Testis (tissue), 3 donors: ENCODE data around the gene VAV1. TPM values are rescaled to one million over a fixed set of nuclear protein-coding genes. Genes with fewer than 3 reads are reported as not detected.

ENCODE experiments used
- DNase-seq: peaks from one replicate; pipeline ENCODE4 v3.0.0-alpha.2; 2019
- H3K27ac ChIP-seq, 2 donors: fragments of 200-600 bp; sonication (generic); one replicate each; pipeline ENCODE4 v1.5.1; 2019
- H3K27me3 ChIP-seq: fragments of 200-600 bp; sonication (generic); one replicate; pipeline ENCODE4 v1.5.1; 2019
- H3K36me3 ChIP-seq: fragments of 200-600 bp; sonication (generic); one replicate; pipeline ENCODE4 v1.5.1; 2017; ENCODE audit warnings: low read depth; ENCODE audit errors: missing control alignments
- H3K4me1 ChIP-seq: fragments of 200-600 bp; sonication (generic); one replicate; pipeline ENCODE4 v1.5.1; 2019
- H3K4me3 ChIP-seq, 2 donors: fragments of 200-600 bp; sonication (generic); one replicate each; pipeline ENCODE4 v1.5.1; 2017 to 2019
- H3K9me3 ChIP-seq: fragments of 200-600 bp; sonication (generic); one replicate; pipeline ENCODE4 v1.5.1; 2017
- CTCF ChIP-seq, 3 experiments: fragments of 450-650 bp in 2 of 3; fragments of 200-600 bp in 1 of 3; sonication (generic) in 1 of 3; IDR thresholded peaks; one replicate each; pipeline ENCODE4 v1.5.1; 2016 to 2019; ENCODE audit warnings: antibody characterized with exemption in 3 of 3, mild to moderate bottlenecking in 2 of 3, moderate library complexity in 1 of 3
- POLR2A ChIP-seq: fragments of 450-650 bp; IDR thresholded peaks from one replicate; pipeline ENCODE4 v1.6.1; 2017; ENCODE audit warnings: antibody characterized with exemption, mild to moderate bottlenecking, moderate library complexity
- WGBS, 2 donors: methylation state at CpG; one replicate each; pipeline ENCODE4 v1.1.5; 2018; 5-methylcytosine and 5-hydroxymethylcytosine counted together
- intact Hi-C: fragments of 100-400 bp; cut with DNase I; formaldehyde crosslinking; loops from one replicate; pipeline ENCODE4 v1.15.1; 2023; ENCODE audit warnings: low total_unique reads
- microRNA-seq, 2 donors: library from miRNA; unstranded; fragments of <30 nt; microRNA quantifications; one replicate each; pipeline ENCODE4, GENCODE V29; 2016; ENCODE audit warnings: borderline number of aligned reads in 2 of 2, borderline replicate concordance in 1 of 2
- polyA plus RNA-seq: library from polyadenylated mRNA; stranded (reverse); fragments of 350-450 nt; fragmentation: Illumina TruSeq; extraction: RNeasy Lipid Tissue Mini Kit (QIAGEN cat#74804); gene quantifications from one replicate; pipeline ENCODE4 v1.2.3, GENCODE V29; 2014; ENCODE audit warnings: low read depth, low replicate concordance; ENCODE audit not compliant: insufficient read depth
- total RNA-seq, 2 donors: library from RNA; depleted of rRNA; stranded (reverse); fragments of >200 nt; gene quantifications; one replicate each; pipeline ENCODE4 v1.2.3, GENCODE V29; 2016

The VAV1 gene
- total and polyA plus RNA-seq, 3 donors from 2014 or later = 1.1 to 8.9 (median 4.5) TPM

GRCh38 chr19:6906559-6907060, 134.1 kb downstream of the VAV1 start:
- Histone ChIP-seq H3K4me1 (no peaks in the 10 kb centered on the region), H3K27me3 (no peaks in the 10 kb centered on the region), H3K36me3 (no peaks in the 10 kb centered on the region), H3K27ac (no peak overlapping the region), H3K9me3 (no peaks in the 10 kb centered on the region), H3K4me3 (no peak overlapping the region)
- intact Hi-C loops = no loop called here
- no peak for DNase-seq
- no peak for TF ChIP-seq CTCF (IDR thresholded peaks at IDR 0.05)
- no peak for TF ChIP-seq POLR2A
- 51 to 85% methylated on average over 3 of the region's 3 CpGs for WGBS, 2 donors

Small RNAs within 50 kb of the gene (microRNA-seq; reads per million reads assigned to microRNA genes)
- gene MIR6791 = 0.69 to 0.70 reads per million in 2 donors

Other genes with a start within 250 kb of the VAV1 start
- 1 to 10 TPM; 5.7 to 8.4 TPM for gene TNFSF9, start 241.7 kb upstream of the VAV1 start, total RNA-seq
- gene TNFSF9, start 241.7 kb upstream of the VAV1 start, polyA plus RNA-seq = 3.1 TPM
- gene CD70, start 181.6 kb upstream of the VAV1 start, total RNA-seq = 1 to 10 TPM in 1 of 2 donors, not detected in 1; 1.0 TPM
- gene CD70, start 181.6 kb upstream of the VAV1 start, polyA plus RNA-seq = 0.63 TPM
- gene TNFSF14, start 102.5 kb upstream of the VAV1 start, total RNA-seq = under 1 TPM; 0.31 to 0.47 TPM
- 0.69 TPM for gene TNFSF14, start 102.5 kb upstream of the VAV1 start, polyA plus RNA-seq
- 100 to 1,000 TPM in 1 of 2 donors, 10 to 100 TPM in 1; 49.5 to 131 TPM for gene C3, start 52.1 kb upstream of the VAV1 start, total RNA-seq
- gene C3, start 52.1 kb upstream of the VAV1 start, polyA plus RNA-seq = 500 TPM
- 10 to 100 TPM; 61.8 to 87.1 TPM for gene GPR108, start 35.1 kb upstream of the VAV1 start, total RNA-seq
- gene GPR108, start 35.1 kb upstream of the VAV1 start, polyA plus RNA-seq = 105 TPM
- gene TRIP10, start 33.0 kb upstream of the VAV1 start, total RNA-seq = 10 to 100 TPM; 60.4 to 62.7 TPM
- 65.8 TPM for gene TRIP10, start 33.0 kb upstream of the VAV1 start, polyA plus RNA-seq
- 1 to 10 TPM; 7.4 to 7.5 TPM for gene SH2D3A, start 5.3 kb upstream of the VAV1 start, total RNA-seq
- 12.8 TPM for gene SH2D3A, start 5.3 kb upstream of the VAV1 start, polyA plus RNA-seq
- 1 to 10 TPM; 1.4 to 5.0 TPM for gene ADGRE1, start 114.9 kb downstream of the VAV1 start, total RNA-seq
- 1.5 TPM for gene ADGRE1, start 114.9 kb downstream of the VAV1 start, polyA plus RNA-seq
- gene MBD3L2B, start 248.7 kb downstream of the VAV1 start, total RNA-seq = not detected
- gene MBD3L2B, start 248.7 kb downstream of the VAV1 start, polyA plus RNA-seq = not detected